ENCODE measurements around the gene CPNE2.
"Not testable (repeated sequence)": the region's sequence is repeated elsewhere in the genome, so short reads cannot be mapped to it uniquely, and the experiment has no call there.

CPNE2 gene

DNA sequence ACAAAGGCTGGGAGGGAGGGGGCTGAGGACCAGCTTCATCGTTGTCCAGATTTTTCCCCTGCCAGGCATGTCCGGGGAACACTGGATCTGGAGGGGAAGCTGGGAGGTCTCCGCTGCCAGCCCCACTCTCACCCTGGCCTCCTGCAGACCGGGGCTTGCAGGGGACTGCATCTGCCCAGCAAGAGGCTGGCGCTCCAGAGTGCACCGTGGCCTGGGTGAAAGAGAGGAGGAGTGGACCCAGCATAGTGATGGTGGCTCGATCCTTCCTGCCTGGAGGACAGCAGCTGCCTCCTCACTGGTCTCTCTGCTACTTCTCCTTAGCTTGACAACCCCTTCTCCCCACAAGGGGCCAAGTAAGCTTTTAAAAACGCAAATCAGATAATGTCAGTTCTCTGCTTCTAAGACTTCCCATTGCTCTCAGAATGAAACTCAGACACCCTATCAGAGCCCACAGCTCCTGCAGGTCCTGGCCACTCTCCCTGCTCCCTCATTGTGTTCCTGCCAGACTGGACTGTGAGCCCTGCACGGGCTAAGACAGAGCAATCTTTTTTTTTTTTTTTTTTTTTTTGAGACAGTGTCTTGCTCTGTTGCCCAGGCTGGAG lies 15.0 kb downstream of the CPNE2 start:
- H3K4me3 ChIP-seq (ENCODE audit: low read depth, low read length): no peak overlapping the region
- TF ChIP-seq, protein P1, sequence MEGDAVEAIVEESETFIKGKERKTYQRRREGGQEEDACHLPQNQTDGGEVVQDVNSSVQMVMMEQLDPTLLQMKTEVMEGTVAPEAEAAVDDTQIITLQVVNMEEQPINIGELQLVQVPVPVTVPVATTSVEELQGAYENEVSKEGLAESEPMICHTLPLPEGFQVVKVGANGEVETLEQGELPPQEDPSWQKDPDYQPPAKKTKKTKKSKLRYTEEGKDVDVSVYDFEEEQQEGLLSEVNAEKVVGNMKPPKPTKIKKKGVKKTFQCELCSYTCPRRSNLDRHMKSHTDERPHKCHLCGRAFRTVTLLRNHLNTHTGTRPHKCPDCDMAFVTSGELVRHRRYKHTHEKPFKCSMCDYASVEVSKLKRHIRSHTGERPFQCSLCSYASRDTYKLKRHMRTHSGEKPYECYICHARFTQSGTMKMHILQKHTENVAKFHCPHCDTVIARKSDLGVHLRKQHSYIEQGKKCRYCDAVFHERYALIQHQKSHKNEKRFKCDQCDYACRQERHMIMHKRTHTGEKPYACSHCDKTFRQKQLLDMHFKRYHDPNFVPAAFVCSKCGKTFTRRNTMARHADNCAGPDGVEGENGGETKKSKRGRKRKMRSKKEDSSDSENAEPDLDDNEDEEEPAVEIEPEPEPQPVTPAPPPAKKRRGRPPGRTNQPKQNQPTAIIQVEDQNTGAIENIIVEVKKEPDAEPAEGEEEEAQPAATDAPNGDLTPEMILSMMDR (IDR thresholded peaks at IDR 0.05; ENCODE audit: low read depth, low read length, missing control alignments): no peak
- DNase-seq (ENCODE audit: low read depth): no peak

DNA sequence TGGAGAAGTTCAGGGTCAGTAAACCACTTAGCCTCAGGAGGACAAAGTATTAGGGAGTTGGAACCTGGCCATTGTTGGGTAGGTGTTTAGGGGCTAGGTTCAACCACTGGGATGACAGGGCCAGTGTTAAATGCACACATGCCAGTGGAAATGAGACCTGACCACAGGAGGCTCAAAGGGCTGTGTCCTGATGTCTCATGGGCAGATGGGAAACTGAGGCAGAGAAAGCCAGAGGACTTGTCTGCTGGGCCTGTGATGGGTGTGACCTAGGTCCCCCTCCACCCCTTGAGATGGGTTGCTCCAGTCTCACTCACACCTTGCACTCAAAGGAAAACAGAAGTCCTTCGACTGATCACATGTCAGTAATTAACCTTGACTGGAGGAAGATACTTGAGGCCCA lies 16.0 kb downstream of the CPNE2 start:
- H3K4me3 ChIP-seq (ENCODE audit: low read depth, low read length): no peak overlapping the region
- no peak for DNase-seq (ENCODE audit: low read depth)
- TF ChIP-seq, protein P1 (IDR thresholded peaks at IDR 0.05; ENCODE audit: low read depth, low read length, missing control alignments): no peak

DNA sequence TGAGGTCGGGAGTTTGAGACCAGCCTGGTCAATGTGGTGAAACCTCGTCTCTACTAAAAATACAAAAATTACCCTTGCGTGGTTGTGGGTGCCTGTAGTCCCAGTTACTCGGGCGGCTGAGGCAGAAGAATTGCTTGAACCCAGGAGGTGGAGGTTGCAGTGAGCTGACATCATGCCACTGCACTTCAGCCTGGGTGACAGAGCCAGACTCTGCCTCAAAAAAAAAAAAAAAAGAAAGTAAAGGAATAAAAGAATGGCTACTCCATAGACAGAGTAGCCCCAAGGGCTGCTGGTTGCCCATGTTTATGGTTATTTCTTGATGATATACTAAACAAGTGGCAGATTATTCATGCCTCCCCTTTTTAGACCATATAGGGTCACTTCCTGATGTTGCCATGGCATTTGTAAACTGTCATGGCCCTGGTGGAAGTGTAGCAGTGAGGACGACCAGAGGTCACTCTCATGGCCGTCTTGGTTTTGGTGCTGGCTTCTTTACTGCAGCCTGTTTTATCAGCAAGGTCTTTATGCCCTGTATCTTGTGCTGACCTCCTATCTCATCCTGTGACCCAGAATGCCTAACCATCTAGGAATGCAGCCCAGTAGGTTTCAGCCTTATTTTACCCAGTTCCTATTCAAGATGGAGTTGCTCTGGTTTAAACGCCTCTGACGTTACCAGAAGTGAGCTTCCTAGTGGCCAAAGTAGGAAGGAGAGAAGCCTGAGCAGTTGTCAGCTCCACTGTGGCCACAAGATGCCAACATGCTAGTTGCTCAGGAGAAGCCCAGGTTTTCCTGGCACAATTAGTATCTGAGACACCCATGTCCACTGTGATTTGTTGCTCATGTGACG lies 17.1 kb downstream of the CPNE2 start:
- DNase-seq (ENCODE audit: low read depth); H3K4me3 ChIP-seq (ENCODE audit: low read depth, low read length): not testable (repeated sequence)

DNA sequence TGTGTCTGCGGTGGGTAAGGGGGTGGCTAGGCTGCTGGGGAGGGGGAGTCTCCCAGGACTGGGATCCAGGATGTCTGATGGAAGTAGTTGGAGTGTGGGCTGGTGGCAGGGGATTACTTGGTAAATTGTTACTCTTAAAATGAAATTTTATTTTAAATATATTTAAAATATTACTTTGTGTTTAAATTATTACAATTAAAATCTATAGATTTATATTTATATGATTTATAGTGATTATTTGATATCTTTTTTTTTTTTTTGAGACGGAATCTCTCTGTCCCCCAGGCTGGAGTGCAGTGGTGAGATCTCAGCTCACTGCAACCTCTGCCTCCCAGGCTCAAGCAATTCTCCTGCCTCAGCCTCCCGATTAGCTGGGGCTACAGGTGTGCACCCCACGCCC lies 18.6 kb downstream of the CPNE2 start:
- H3K4me3 ChIP-seq (ENCODE audit: low read depth, low read length): no peak overlapping the region
- no peak for DNase-seq (ENCODE audit: low read depth)
- TF ChIP-seq, protein P1 (IDR thresholded peaks at IDR 0.05; ENCODE audit: low read depth, low read length, missing control alignments): no peak

DNA sequence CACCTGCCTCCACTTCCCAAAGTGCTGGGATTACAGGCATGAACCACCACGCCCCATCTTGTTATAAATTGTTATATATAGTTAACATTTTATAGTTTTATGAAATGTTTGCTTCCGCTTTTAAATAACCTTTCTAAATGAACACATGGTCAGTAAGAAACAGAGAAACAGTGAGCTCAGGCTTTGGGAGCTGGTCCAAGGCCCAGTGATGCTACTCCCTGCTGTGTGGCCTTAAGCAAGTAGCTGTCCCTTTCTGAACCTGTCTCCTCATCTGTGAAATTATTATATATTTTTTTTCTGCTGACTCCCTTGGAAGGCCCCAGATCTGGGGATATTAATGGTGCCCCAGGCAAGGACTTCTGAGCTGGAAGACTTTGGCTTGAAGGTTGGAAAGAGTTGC lies 19.0 kb downstream of the CPNE2 start:
- TF ChIP-seq, protein P1 (IDR thresholded peaks at IDR 0.05; ENCODE audit: low read depth, low read length, missing control alignments): no peak
- DNase-seq (ENCODE audit: low read depth): no peak

DNA sequence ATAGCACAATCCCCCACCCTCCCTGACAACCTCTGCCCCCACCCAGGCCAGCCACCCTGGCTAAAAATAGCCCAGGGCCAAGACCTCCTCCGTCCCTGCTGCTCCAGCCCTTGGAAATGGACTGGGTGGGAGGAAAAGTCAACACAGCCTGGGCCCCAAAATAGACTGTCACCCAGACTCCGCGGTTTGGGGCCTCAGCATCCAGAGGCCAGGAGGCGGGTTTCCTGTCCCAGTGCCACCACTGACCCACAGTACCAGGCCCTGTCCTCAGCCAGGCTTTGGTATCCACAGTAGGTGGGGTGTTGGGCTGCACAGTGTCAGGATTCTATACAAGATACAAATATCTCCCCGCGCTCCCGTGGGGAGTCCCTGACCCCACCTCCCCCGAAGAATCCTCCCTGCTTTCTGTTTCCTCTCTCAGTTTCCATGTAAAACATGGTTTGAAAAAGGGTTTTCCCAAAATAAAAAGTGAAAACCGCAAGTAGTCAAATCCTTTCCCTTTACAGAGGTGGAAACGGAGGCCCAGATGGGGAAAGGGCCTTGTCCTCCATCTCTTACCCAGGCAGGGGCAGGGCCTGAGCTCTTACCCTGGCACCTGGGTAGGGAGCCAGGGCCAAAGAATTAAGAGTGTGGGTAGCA lies 20.1 kb downstream of the CPNE2 start:
- no peak overlapping the region for H3K4me3 ChIP-seq (ENCODE audit: low read depth, low read length)
- no peak for DNase-seq (ENCODE audit: low read depth)
- TF ChIP-seq, protein P1 (IDR thresholded peaks at IDR 0.05; ENCODE audit: low read depth, low read length, missing control alignments): no peak

More for the DNA sequence above, 19.0 kb downstream of the CPNE2 start:
- H3K4me3 ChIP-seq (ENCODE audit: low read depth, low read length): no peak overlapping the region

DNA sequence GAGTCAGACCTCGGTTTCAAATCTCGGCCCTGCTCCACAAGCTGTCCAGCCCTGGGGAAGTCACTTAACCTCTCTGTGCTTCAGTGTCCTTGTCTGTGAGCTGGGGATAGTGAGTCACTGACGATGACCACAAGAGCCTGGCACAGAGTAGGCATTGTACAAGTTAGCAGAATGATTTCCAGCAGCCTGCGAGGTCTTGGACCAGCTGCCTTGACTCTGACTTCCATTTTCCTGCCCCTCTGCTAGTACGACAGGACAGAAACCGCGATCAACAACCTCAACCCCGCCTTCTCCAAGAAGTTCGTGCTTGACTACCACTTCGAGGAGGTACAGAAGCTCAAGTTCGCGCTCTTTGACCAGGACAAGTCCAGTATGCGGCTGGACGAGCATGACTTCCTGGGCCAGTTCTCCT lies 20.7 kb downstream of the CPNE2 start:
- no peak overlapping the region for H3K4me3 ChIP-seq (ENCODE audit: low read depth, low read length)
- DNase-seq (ENCODE audit: low read depth): no peak
- TF ChIP-seq, protein P1 (IDR thresholded peaks at IDR 0.05; ENCODE audit: low read depth, low read length, missing control alignments): no peak

Measured in GM12864 (cell line).